Renal cortex interstitium (tissue), 11 donors: ENCODE results near the gene PCAT7. TPM values are rescaled to one million over a fixed set of nuclear protein-coding genes. Genes with fewer than 3 reads are reported as not detected.
"Not testable (repeated sequence)": the region's sequence is repeated elsewhere in the genome, so short reads cannot be mapped to it uniquely, and the experiment has no call there.

Experiments
- DNase-seq, 11 donors: peaks; one replicate each; pipeline ENCODE4 v3.0.0-alpha.2; 2013; ENCODE audit warnings: low read depth in 9 of 11, low spot score in 4 of 11; ENCODE audit errors: extremely low read depth in 1 of 11
- polyA plus RNA-seq, 3 donors: library from polyadenylated mRNA; unstranded; fragments of 120-200 nt; gene quantifications; one replicate each; pipeline ENCODE4 v1.2.1, GENCODE V29; 2013; ENCODE audit not compliant: insufficient read length in 3 of 3

The PCAT7 gene
- polyA plus RNA-seq, 3 donors, result 0.30 to 0.45 (median 0.33) TPM

DNA sequence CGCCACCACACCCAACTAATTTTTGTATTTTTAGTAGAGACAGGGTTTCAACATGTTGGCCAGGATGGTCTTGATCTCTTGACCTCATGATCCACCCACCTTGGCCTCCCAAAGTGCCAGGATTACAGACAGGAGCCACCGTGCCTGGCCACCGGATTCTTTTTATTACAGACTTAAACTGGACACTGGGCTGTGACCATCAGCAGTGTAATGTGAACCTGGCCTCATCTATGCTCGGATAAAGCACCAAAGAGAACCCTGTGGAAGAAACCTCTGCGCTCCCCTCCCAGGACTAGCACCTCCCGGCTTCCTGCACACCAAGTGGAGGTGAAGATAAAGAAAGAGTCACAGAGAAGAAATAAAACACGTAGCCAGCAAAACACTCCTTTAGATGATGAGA lies 37.8 kb downstream of the PCAT7 start:
- not testable (repeated sequence) for DNase-seq

DNA sequence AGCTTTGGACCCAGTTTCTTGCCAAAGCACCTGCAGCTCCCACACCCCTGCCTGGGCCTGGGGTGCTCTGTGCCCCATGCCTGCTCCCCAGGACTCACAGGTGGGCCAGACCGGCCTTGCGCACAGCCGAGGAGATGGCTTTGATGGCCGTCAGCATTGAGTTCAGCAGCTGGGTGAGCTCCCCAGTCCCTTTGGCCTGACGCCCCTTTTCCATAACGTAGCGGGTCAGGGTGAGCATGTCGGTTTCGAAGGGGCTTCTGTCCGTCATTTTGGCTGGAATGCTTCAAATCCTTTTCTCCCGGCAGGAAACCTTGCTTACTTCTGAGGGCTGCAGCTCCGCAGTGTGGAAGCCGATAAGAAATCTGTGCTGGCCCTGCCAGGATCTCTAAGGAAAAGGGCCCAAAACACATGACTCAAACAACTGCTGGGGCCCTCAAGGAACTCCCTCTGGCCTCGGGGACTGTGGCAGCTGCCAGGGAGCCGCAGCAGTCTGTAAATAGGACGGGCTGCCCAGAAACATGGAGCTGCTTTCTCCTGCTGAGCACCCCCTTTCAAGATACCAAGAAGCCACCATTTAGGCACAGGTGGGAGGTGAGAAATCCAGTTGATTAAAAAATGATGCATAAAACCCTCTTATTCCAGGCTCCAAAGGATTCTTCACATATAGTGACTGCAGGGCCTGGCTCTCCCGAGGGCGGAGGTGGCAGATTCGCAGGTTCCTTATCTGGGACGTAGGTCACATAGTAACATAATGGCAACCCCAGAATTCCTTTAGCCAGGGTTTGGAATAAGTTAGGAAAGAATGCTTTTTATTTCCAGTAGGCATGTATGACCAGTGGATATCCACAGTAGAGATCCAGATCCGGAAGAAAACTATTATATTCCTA lies 38.8 kb downstream of the PCAT7 start, which contains the start of gene FBP2:
TSS of gene FBP2 (minus strand) at position 366 of the 887 bp plus-strand sequence. CDS start at position 268, 98 bp downstream.
- DNase-seq, result no peak

DNA sequence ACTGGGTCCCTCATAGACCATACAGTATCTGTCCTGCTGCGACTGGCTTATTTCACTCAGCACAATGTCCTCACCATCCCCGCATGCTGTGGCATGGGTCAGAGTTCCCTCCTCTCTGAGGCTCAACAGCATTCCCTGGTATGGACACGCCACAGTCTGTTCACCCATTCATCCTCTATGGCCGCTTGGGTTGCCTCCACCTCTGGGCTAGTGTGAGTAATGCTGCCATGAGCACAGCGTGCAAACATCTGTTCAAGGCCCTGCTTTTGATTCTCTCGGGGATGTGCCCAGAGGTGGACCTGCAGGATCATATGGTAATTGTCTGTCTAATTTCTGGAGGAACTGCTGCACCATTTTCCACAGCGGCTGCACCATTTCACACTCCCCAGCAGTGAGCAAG lies 44.2 kb downstream of the PCAT7 start:
- DNase-seq, result no peak

DNA sequence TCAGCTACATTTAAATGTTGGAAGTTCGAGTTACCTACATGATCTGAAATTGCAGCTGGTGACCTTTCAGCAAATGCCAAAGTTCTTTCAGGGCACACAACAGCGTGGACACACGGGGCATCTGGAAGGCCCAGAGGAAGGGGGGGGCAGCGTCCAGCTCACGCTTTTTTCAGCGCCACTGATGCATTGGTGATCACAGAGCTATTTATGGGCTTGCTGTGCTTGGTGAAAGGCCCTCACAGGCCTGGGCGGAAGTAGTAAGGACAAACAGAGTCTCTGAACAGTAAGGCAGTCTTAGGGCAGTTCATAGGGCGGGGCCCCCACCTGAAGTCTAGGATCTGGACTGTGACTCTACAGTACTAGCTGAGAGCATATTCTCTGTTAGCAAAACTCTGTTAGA lies 45.4 kb downstream of the PCAT7 start:
- no peak for DNase-seq

DNA sequence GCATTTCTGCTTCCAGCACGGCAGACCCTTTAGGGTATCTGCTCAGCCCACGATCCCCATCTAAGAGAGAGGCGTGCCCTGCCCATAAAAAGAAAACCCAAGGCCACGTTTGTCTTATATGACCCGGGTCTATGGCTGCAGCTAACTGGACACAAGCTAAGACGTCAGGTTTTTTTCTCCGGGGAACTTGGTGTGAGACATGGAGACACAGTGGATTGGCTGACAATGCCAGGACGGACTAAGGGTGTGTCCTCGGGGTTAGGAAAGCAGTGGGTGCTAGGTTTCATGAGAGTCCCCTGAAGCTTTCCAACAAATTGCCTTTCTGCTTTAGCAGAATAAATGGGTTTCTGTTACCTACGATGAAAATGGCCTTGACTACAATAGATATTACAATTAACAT lies 45.8 kb downstream of the PCAT7 start:
- DNase-seq, result no peak

DNA sequence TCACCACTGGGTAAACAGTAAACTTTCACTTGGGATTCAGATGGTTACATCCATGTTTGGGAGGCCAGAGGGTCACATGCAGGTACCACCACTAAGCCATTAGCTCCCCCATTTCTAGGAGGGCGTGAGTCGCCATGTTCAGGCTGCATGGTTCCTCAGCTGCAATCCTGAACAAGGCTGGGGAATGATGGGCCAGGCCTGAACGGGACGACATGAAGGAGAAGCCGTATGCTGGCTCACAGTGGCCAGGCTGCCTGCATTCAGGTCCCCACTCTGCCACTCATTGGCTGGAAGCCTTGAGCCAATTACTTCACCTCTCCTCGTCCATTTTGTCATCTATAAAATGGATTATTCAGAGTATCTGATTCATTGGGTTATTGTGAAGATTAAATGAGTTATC lies 47.8 kb downstream of the PCAT7 start:
- DNase-seq, result no peak

DNA sequence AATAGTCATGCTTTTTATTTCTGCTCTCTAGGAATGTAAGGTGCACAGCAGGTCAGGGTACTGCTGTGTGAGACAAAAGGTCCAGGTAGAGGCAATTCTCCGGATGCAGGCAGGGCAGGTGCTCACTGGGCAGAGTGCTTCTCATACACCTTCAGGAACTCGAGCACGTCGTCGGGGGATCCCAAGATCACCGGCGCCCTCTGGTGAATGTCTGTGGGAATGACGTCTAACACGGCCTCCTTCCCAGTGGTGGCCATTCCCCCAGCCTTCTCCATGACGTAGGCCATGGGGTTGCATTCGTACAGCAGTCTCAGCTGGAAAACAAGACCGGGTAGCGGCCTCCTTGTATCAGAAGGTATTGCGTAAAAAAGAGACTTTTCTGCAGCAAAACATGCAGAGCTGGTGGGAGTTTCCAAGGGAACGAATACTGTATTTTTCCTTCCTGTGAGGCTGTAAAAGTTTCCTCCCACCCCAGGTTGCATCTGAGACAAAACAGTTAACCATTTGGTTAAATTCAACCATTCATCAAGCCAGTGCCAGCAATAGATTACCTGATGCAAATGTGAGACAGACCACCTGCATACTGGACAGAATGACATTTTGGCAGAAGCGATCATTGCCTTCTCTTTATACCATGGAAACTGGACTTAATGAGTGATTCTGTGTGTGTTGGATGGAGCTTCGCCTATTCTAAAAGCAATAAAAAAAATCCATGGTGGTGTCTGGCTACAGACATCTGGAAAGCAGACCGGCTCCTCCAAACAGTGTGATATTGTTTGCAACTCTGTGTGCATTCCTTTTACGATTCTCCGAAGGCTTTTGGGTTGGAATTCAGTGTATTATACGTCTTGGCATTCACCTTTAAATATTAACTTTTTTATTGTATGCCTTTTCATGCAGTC lies 48.6 kb downstream of the PCAT7 start:
- DNase-seq, result peak in 10 of 11 donors; percentile 39 to 70 (median 52)

DNA sequence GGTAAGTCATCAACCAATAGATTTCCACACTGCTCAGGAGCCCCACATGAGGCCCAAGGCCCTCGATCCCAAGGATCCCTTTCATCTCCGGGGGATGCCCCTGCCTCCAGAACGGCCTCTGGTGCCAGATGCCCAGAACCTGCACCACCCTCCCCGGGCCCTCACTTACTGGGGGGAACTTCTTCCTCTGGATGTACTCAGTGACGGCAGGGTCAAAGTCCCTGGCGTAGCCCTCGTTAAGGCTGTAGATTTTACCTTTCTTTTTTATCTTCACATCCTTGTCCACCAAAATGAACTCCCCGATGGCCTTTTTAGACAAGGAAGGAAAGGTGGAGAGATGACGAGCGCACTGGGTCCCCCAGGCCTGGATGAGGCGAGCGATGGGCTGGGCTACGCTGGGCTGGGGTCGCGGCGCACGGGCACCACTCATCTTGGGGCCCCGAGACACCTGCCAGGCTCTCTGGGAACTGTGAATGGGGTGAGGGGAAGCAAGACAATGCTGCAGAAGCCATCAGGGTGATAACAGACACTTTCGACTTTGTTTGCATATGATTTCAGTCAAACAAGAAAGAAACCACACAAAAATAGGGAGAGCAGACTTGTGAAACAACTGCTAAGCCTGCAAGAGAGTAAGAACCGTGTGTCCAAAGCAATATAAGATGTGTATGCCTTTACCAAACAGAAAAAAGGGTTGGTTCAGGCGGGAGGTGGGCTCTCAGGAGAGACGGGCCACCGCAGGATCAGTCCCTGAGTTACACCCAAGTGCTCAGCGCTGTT lies 52.0 kb downstream of the PCAT7 start:
- DNase-seq, result no peak

DNA sequence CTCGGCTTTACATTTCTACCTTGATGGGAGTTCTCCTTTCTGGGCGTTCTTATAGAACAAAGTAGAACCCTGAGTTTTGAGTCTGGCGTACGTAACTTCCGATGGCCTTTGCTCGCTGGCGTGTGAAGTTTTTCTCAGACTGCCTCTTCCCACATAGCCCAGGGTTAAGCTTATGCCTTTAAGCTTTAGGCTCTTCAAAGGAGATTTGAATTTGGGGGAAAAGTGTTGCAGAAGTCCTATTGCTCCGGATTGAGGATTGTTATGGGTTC lies 52.5 kb downstream of the PCAT7 start:
- DNase-seq, result no peak

DNA sequence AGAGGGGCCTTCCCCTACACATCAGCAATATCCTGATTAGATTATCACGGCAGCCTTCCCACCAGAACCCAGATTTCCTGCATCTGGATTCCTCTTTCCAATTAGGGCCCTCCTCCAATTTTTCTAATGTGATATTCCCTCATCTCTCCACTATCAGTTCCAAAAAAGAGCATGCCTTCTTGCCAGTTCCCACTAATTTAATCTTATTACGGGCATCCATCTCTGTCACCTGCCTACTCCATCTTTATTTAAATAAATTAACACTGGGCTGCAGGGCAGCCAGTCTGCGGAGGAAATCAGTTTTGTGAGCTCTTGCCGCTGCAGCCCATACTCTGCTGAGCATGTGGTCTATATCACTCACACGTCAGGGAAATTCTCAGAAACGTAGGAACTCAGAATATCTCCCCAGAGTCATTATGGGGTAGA lies 55.3 kb downstream of the PCAT7 start:
- DNase-seq, result peak in 5 of 11 donors; percentile 39 to 62 (median 48)

DNA sequence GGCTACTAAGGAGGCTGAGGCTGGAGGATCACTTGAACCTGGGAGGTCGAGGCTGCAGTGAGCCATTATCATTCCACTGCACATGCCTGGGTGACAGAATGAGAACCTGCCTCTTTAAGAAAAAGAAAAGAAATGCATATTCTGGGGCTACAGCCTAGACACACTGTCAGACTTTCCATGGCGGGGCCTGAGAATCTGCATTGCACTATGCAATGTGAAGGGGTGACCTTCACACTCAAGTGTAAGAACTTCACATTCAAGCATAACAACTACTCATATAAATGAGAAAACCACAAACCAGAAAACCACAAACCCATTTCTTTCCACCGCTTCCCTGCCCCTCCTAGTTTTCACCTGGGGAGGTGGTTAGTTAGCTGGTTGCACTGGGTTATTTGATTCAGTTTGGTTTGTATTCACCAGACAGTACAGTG lies 56.8 kb downstream of the PCAT7 start:
- no peak for DNase-seq

DNA sequence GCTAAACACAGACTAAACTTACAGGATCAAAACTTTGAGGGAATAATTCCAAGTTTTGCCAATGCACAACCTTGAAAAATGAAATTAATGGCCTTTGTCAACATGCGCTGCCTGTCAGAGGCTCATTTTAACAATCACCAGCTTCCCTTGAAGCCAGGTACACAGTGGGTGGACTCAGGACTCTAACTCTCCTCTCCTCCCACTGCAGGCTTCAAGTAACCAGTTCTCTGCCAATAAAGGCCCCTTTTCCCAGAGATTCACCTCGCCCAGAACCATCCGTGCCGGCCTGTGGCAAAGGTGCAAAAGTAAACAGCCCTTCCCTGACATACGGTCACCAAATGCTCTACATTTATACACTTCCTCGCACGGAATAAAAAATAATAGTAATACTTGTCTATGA lies 57.2 kb downstream of the PCAT7 start:
- no peak for DNase-seq

DNA sequence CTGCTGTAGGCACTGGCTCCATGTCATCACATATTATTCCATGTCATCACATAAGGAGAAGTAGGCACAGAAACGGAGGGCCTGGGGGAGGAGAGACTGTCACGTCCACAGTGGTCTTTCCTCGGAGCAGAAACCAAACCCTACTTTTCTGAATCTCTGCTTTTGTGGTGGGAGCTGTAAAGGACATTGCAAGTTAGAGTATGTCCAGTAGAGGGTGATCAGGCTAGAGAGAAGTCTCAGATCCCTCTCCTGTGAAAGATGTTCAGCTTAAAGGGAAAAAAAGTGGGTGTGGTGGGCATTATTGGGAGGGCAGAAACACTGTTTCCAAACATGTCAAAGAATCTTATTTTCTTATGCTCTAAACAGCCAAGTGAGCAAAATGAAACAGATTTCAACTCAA lies 58.1 kb downstream of the PCAT7 start:
- no peak for DNase-seq

DNA sequence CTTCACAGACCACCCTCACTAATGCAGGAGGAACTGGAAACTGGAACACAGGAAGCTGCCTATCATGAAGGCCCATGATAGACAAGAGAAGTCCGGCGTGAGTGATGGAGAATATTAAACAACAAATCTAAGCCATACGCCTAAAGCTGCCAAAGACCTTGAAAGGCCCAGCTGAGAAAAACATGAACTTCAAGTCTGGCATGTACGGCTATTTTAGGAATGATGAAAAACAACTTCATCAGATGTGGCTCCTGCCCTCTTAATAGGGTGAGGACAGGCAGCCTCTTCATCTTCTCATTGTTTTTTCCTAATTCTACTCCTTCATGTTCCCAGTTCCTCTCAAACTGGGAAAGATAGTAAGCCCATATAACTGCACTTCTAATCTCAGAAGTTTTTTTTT lies 64.1 kb downstream of the PCAT7 start:
- no peak for DNase-seq

Other genes starting within 250 kb of the PCAT7 start
- not detected for gene NUTM2F, start 226.4 kb upstream of the PCAT7 start, polyA plus RNA-seq
- gene FBP2, start 38.7 kb downstream of the PCAT7 start, polyA plus RNA-seq, result not detected
- 10 to 100 TPM; 44.3 to 61.2 (median 48.4) TPM for gene FBP1, start 84.4 kb downstream of the PCAT7 start, polyA plus RNA-seq
- 10 to 100 TPM; 56.6 to 63.4 (median 60.7) TPM for gene AOPEP, start 171.6 kb downstream of the PCAT7 start, polyA plus RNA-seq